ENCODE results near the gene SRM.
"Not testable (repeated sequence)": the region's sequence is repeated elsewhere in the genome, so short reads cannot be mapped to it uniquely, and the experiment has no call there.

Gene SRM

GRCh38 chr1:11044849-11045427 is 14.9 kb downstream of the SRM start:
- no peak for DNase-seq (ENCODE audit: low read depth in 2 of 2)

GRCh38 chr1:11044086-11044848 is 15.6 kb downstream of the SRM start:
- no peak for DNase-seq (ENCODE audit: low read depth in 2 of 2)

- DNase-seq (ENCODE audit: low read depth in 2 of 2) = no peak
Observed at GRCh38 chr1:11042995-11043874, 16.6 kb downstream of the SRM start.

- DNase-seq (ENCODE audit: low read depth in 2 of 2) = no peak
Observed at GRCh38 chr1:11042065-11042464, 17.8 kb downstream of the SRM start.

- DNase-seq (ENCODE audit: low read depth in 2 of 2) = no peak
Observed at GRCh38 chr1:11041048-11041447, 18.8 kb downstream of the SRM start.

GRCh38 chr1:11040105-11040429 is 19.8 kb downstream of the SRM start:
- not testable (repeated sequence) for DNase-seq (ENCODE audit: low read depth in 2 of 2)

- no peak for DNase-seq (ENCODE audit: low read depth in 2 of 2)
Observed at GRCh38 chr1:11039351-11040104, 20.3 kb downstream of the SRM start.

- peak; percentile 87 to 92 for DNase-seq (ENCODE audit: low read depth in 2 of 2)
Observed at GRCh38 chr1:11037740-11038182, 22.1 kb downstream of the SRM start.

- not testable (repeated sequence) for DNase-seq (ENCODE audit: low read depth in 2 of 2)
Observed at GRCh38 chr1:11037019-11037739, 22.6 kb downstream of the SRM start.

GRCh38 chr1:11031624-11032262 is 28.1 kb downstream of the SRM start:
- no peak for DNase-seq (ENCODE audit: low read depth in 2 of 2)

- no peak for DNase-seq (ENCODE audit: low read depth in 2 of 2)
Observed at GRCh38 chr1:11030865-11031264, 29.0 kb downstream of the SRM start.

- DNase-seq (ENCODE audit: low read depth in 2 of 2) = no peak
Observed at GRCh38 chr1:11028018-11028417, 31.8 kb downstream of the SRM start.

- DNase-seq (ENCODE audit: low read depth in 2 of 2) = no peak
Observed at GRCh38 chr1:11027316-11027715, 32.5 kb downstream of the SRM start.

- DNase-seq (ENCODE audit: low read depth in 2 of 2) = no peak
Observed at GRCh38 chr1:11026903-11027302, 32.9 kb downstream of the SRM start.

GRCh38 chr1:11026052-11026451 is 33.8 kb downstream of the SRM start:
- no peak for DNase-seq (ENCODE audit: low read depth in 2 of 2)

- DNase-seq (ENCODE audit: low read depth in 2 of 2) = no peak
Observed at GRCh38 chr1:11025618-11026017, 34.2 kb downstream of the SRM start.

GRCh38 chr1:11024874-11025203 is 35.0 kb downstream of the SRM start:
- no peak for DNase-seq (ENCODE audit: low read depth in 2 of 2)

GRCh38 chr1:11024154-11024873 is 35.5 kb downstream of the SRM start:
- no peak for DNase-seq (ENCODE audit: low read depth in 2 of 2)

- no peak for DNase-seq (ENCODE audit: low read depth in 2 of 2)
Observed at GRCh38 chr1:11023201-11023600, 36.6 kb downstream of the SRM start.

- no peak for DNase-seq (ENCODE audit: low read depth in 2 of 2)
Observed at GRCh38 chr1:11019971-11020370, 39.8 kb downstream of the SRM start.

All from stimulated activated CD4-positive, alpha-beta T cell treated with anti-CD3 and anti-CD28 coated beads, Interleukin-1b, Interleukin-23, amount 100 ng/mL, for 4 hours (primary cell).